Ovary (tissue), 9 donors: ENCODE measurements around the gene KCNJ16. TPM values are rescaled to one million over a fixed set of nuclear protein-coding genes. Genes with fewer than 3 reads are reported as not detected.

Experiments
- DNase-seq, 5 donors: peaks; one replicate each; pipeline ENCODE4 v3.0.0-alpha.2; 2019 to 2020
- H3K27ac ChIP-seq, 2 donors: fragments of 200-600 bp; one replicate each; pipeline versions ENCODE4 v1.5.1 to v1.8.0; 2019 to 2022
- H3K27me3 ChIP-seq: fragments of 200-600 bp; one replicate; pipeline ENCODE4 v1.8.0; 2022
- H3K36me3 ChIP-seq: fragments of 200-600 bp; sonication (generic); one replicate; pipeline ENCODE4 v1.5.1; 2019
- H3K4me1 ChIP-seq: one replicate; pipeline ENCODE4 v1.8.1; 2013; ENCODE audit warnings: mild to moderate bottlenecking, moderate library complexity; ENCODE audit not compliant: insufficient read depth
- H3K4me3 ChIP-seq: fragments of 200-600 bp; sonication (generic); one replicate; pipeline ENCODE4 v1.5.1; 2017
- H3K9me3 ChIP-seq, 2 donors: fragments of 200-600 bp in 1 of 2; sonication (generic) in 1 of 2; one replicate each; pipeline versions ENCODE4 v1.5.1 to v1.8.1; 2013 to 2019; ENCODE audit warnings: mild to moderate bottlenecking in 1 of 2, moderate library complexity in 1 of 2
- EP300 ChIP-seq: sonication (generic); formaldehyde crosslinking; IDR thresholded peaks from one replicate; pipeline ENCODE4 v1.6.1; 2017; ENCODE audit warnings: antibody characterized with exemption
- POLR2A ChIP-seq: fragments of 450-650 bp; IDR thresholded peaks from one replicate; pipeline ENCODE4 v1.6.1; 2017; ENCODE audit warnings: antibody characterized with exemption, mild to moderate bottlenecking, moderate library complexity
- WGBS, 3 donors: extraction: QIAGEN DNeasy Blood & Tissue Kit in 1 of 3; methylation state at CpG; one replicate each; pipeline versions ENCODE4 v1.1.5 to v1.1.7; 2013 to 2017; 5-methylcytosine and 5-hydroxymethylcytosine counted together
- intact Hi-C, 4 donors: fragments of 100-400 bp; cut with DNase I; formaldehyde crosslinking; loops; one replicate each; pipeline versions ENCODE4 v1.11.0 to v1.15.1; 2022 to 2023
- polyA plus RNA-seq, 2 donors: library from polyadenylated mRNA; stranded (reverse); fragments of 200-250 nt in 1 of 2; fragments of 350-450 nt in 1 of 2; fragmentation: Illumina TruSeq in 1 of 2; extraction: RNeasy Lipid Tissue Mini Kit (QIAGEN cat#74804) in 1 of 2; gene quantifications; one replicate each; pipeline ENCODE4 v1.2.3, GENCODE V29; 2013 to 2014
- total RNA-seq, 7 donors: library from RNA; depleted of rRNA in 2 of 7; stranded (reverse); fragments of >200 nt in 2 of 7; fragmentation: NEBNext Ultra II Directional in 3 of 7; extraction: Animal tissue kit (Norgen Biotek cat#: 25700) in 3 of 7; gene quantifications; one replicate each; pipeline versions ENCODE4 v1.1.0 to v1.2.4, GENCODE V29; 2016 to 2023
- TF ChIP-seq, protein P1 (sequence below), 3 donors: fragments of 450-650 bp in 2 of 3; fragments of 200-600 bp in 1 of 3; IDR thresholded peaks; one replicate each; pipeline versions ENCODE4 v1.5.1 to v1.8.0; 2016 to 2022; ENCODE audit warnings: antibody characterized with exemption in 3 of 3, mild to moderate bottlenecking in 1 of 3
- donor health status: DM: no; HTN: no; CAD: no; lungs with moderate emphysema.
- donor health status: DM: no; HTN: no; CAD: no.
- donor health status: Bipolar disorder and iron deficiency.
- donor health status: DM: yes; HTN: yes; CAD: no.
- donor health status: DM: no; HTN: no; CAD: no.
- donor health status: DM: yes; HTN: yes; CAD: no.

The KCNJ16 gene
- total and polyA plus RNA-seq, 9 donors, result 0.04 to 7.2 (median 0.25) TPM; not detected in 1

DNA sequence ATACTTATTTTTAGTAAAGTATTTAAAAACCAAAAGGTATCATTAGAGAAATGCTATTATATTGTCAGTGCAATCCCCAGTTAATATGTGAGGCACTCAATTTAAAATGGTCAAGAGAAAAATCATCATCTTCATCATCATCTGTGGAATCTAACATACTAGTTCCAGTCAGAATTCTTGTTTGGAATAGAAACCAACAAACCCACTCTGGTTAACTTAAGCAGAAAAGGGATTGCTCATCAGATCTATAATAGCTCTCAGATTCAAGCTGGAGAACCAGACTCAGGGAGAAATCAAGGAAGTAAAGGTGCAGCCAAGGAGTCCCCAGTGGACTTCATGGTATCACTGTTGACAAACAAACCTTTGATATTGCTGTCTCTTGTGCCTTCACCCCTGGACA, 43.7 kb upstream of the KCNJ16 start:
- no peak overlapping the region for H3K27ac ChIP-seq
- H3K9me3 ChIP-seq, result no peaks in the 10 kb centered on the region
- intact Hi-C loops, result no loop called here
- H3K27me3 ChIP-seq, result no peaks in the 10 kb centered on the region
- H3K4me3 ChIP-seq, result no peak overlapping the region
- H3K4me1 ChIP-seq, result no peaks in the 10 kb centered on the region
- no peak for DNase-seq
- no peak for TF ChIP-seq EP300
- TF ChIP-seq, protein P1, sequence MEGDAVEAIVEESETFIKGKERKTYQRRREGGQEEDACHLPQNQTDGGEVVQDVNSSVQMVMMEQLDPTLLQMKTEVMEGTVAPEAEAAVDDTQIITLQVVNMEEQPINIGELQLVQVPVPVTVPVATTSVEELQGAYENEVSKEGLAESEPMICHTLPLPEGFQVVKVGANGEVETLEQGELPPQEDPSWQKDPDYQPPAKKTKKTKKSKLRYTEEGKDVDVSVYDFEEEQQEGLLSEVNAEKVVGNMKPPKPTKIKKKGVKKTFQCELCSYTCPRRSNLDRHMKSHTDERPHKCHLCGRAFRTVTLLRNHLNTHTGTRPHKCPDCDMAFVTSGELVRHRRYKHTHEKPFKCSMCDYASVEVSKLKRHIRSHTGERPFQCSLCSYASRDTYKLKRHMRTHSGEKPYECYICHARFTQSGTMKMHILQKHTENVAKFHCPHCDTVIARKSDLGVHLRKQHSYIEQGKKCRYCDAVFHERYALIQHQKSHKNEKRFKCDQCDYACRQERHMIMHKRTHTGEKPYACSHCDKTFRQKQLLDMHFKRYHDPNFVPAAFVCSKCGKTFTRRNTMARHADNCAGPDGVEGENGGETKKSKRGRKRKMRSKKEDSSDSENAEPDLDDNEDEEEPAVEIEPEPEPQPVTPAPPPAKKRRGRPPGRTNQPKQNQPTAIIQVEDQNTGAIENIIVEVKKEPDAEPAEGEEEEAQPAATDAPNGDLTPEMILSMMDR (IDR thresholded peaks at IDR 0.05), result no peak
- TF ChIP-seq POLR2A, result no peak
- H3K36me3 ChIP-seq, result no peaks in the 10 kb centered on the region

DNA sequence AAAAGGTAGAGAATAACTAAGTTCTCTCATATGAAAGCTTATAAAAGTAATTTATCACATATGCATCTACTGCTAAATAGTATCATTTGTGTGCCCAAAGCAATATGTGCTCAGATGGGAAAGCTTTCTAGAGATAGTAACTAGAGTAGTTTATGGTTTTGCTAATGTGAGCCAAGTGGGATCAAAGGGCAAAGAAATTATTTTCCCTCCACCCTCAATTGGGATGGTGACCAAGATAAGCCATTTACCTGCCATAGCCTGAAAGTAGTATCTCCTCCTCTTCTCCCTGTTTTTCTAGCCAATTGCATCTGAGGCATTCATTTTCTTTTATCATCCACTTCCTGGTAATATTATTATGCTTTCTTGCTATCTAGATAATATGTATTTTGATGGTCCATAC, 41.9 kb upstream of the KCNJ16 start:
- no peak for DNase-seq
- Histone ChIP-seq H3K27ac (no peak overlapping the region), H3K36me3 (no peaks in the 10 kb centered on the region), H3K27me3 (no peaks in the 10 kb centered on the region), H3K4me3 (no peak overlapping the region), H3K4me1 (no peaks in the 10 kb centered on the region), H3K9me3 (no peaks in the 10 kb centered on the region)
- TF ChIP-seq POLR2A (no peak), EP300 (no peak)
- TF ChIP-seq, protein P1 (IDR thresholded peaks at IDR 0.05), result no peak
- intact Hi-C loops, result no loop called here

DNA sequence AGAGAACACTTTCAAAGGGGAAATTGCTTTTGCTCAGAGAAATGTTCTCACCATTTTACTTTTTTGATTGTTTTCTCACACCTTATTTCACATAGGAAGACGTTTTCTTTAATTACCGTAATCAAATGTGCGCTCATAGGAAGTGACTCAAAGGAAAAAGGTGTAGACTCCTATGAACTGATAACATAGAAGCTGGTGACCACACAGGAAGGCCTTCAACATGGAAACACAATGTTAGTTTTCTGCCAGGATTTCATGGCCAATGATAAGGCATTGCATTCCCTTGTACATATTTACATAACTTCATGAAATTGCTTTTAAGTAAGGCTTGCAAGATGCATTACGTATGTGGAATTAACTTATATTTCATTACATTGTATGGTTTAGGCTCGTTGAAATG, 40.9 kb upstream of the KCNJ16 start:
- Histone ChIP-seq H3K4me1 (no peaks in the 10 kb centered on the region), H3K9me3 (no peaks in the 10 kb centered on the region)

GRCh38 chr17:70037498-70037897, 37.5 kb upstream of the KCNJ16 start:
- no peak overlapping the region for H3K4me3 ChIP-seq
- no peaks in the 10 kb centered on the region for H3K9me3 ChIP-seq
- no peak overlapping the region for H3K27ac ChIP-seq
- no peaks in the 10 kb centered on the region for H3K36me3 ChIP-seq
- no peaks in the 10 kb centered on the region for H3K27me3 ChIP-seq
- TF ChIP-seq, protein P1 (IDR thresholded peaks at IDR 0.05), result no peak
- TF ChIP-seq POLR2A (no peak), EP300 (no peak)
- DNase-seq, result no peak
- 67 to 80% (median 71%) methylated on average over 2 of the region's 2 CpGs for WGBS, 3 donors
- no peaks in the 10 kb centered on the region for H3K4me1 ChIP-seq
- intact Hi-C loops, result no loop called here

More for the DNA sequence above, 40.9 kb upstream of the KCNJ16 start:
- no peaks in the 10 kb centered on the region for H3K36me3 ChIP-seq
- TF ChIP-seq, protein P1 (IDR thresholded peaks at IDR 0.05), result no peak
- no peak for TF ChIP-seq EP300
- no peak for TF ChIP-seq POLR2A
- no peaks in the 10 kb centered on the region for H3K27me3 ChIP-seq
- intact Hi-C loops, result no loop called here
- 60 to 72% (median 67%) methylated on average over 5 of the region's 5 CpGs for WGBS, 3 donors
- H3K4me3 ChIP-seq, result no peak overlapping the region
- no peak overlapping the region for H3K27ac ChIP-seq
- DNase-seq, result no peak

DNA sequence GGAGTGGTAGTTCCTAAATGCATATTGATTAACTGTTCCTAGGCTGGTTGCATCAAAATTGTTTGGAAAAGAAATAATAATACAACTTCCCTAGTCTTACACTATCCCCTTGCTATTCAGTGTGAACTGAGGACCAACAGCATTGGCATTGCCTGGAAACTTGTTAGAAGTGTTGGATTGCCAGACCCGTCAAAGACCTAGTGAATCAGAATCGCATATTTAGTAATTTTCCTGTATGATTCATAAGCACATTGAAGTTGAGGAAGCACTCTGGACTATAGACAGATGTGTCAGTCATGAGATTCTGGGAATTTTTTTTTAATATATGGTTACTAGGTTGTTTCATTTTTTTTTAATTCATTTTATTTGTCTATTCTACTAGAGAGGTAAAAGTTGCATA, 34.7 kb upstream of the KCNJ16 start:
- Histone ChIP-seq H3K27ac (no peak overlapping the region), H3K27me3 (no peaks in the 10 kb centered on the region), H3K9me3 (no peaks in the 10 kb centered on the region), H3K4me1 (no peaks in the 10 kb centered on the region), H3K4me3 (no peak overlapping the region), H3K36me3 (no peaks in the 10 kb centered on the region)
- intact Hi-C loops, result no loop called here
- DNase-seq, result no peak
- 83 to 94% (median 93%) methylated on average over 2 of the region's 2 CpGs for WGBS, 3 donors
- TF ChIP-seq POLR2A, result no peak
- TF ChIP-seq, protein P1 (IDR thresholded peaks at IDR 0.05), result no peak
- no peak for TF ChIP-seq EP300
